ENCODE results near the gene KCNK5. TPM values are rescaled to one million over a fixed set of nuclear protein-coding genes. Genes with fewer than 3 reads are reported as not detected.

KCNK5 gene
- not detected in 2 replicates for total RNA-seq

DNA sequence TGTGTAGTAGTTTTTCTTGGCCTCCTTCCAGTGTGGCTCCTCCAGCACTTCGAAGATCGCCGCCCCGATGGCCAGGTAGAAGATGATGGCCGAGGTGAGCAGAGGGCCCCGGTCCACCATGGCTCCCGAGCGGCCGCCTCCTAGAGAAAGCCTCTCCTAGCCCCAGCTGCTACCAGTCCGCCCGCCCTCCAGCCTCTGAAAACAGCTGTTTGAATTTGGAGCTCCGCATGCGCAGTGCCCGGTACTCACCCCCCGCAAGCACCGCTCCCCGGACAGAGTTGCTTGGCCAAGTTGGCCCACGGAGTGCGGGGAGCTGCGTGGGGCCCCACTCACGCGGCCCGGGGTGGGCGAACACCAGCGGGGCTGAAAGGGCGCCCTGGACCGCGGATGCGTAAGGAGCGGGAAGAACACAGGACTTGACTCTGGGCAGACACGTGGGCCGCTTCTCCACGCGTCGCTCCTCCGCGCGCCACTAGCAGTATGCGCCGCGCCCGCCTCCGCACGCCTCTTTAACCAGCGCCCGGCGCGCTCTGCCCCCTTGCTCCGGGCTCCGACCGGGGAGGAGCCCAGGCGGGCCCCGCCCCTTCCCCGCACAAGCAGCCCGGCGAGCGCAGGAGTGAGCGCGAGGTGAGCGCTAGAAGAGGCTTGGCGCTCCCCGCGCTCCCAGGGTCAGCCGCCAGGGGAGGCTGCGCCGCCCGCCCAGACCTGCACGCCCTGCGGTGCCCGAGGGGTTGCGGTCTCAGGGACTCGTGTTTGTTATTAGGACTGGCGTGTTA, at the start of gene KCNK5:
KCNK5 (minus strand) TSS at position 484 of the 776 bp plus-strand sequence; CDS start at position 120, 364 bp downstream.
- peak; percentile 2 to 37 for DNase-seq (ENCODE audit: low read depth in 2 of 2)

DNA sequence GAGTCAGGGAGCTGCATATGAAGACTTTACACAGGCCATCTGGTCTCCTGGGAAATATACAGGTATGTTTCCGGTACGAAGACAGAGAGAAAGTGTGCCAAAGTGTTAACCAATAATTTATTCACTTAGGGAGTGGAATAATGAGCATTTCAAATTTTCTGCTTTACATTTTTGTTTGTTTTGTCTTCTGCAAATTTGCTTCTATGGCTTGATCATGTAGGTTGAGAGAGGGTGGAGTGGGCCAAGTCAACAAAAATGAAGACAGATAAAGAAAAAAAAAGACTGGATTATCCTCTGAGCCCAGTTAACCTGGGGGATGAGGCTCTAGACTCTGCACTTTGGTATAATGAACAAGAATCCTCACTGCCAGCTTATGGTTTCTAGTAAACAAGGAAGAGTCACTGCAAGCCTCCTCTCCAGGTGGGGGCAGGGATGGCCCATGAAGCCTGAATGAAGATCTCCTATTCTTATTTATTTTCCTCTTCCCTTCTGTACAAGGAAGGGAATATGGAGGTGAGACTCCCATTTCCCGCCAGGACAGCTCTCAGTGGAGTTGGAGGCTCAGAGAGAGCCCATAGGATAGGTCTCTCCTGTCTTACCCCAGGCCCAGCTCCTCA, 47.2 kb upstream of the KCNK5 start:
- DNase-seq (ENCODE audit: low read depth in 2 of 2): no peak

- no peak for DNase-seq (ENCODE audit: low read depth in 2 of 2)
Observed at GRCh38 chr6:39274903-39275302, 45.6 kb upstream of the KCNK5 start.

DNA sequence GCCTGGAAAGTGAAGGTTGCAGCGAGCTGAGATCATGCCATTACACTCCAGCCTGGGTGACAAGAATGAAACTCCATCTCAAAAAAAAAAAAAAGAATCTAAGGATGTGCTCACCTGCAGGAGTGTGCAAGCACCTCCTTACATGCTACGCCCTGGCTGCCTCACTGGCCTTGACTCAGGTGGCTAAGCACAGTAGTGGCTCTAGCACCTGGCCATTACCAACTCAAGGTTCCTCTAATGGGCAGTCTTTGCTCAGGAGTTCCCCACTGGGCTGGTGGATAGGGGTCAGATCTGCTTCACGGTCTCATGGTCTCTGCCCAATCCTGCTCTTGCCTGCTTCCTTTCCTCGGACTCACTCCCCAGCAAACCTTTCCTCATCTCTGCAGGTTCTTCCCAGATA, 45.2 kb upstream of the KCNK5 start:
- no peak for DNase-seq (ENCODE audit: low read depth in 2 of 2)

GRCh38 chr6:39273406-39273821, 44.1 kb upstream of the KCNK5 start:
- DNase-seq (ENCODE audit: low read depth in 2 of 2): no peak

DNA sequence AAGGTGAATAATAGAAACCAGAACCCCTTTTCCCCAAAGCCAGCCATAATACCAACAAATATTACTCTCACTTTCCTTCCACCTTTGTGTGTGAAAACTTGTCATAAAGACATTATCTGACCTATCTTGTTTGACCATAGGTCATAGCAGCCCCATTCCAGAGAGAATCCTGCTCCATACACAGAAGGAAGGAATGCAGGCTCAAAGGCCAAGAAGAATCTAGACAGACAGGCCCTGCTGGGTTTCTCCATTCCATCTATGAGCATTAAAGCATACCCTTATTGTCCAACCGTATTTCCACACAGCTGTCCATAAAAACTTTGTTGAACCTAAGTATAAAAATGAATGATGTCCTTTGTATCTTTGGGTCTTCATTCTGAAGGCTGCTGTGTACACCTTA, 40.7 kb upstream of the KCNK5 start:
- DNase-seq (ENCODE audit: low read depth in 2 of 2): no peak

- no peak for DNase-seq (ENCODE audit: low read depth in 2 of 2)
Observed at GRCh38 chr6:39268721-39269120, 39.4 kb upstream of the KCNK5 start.

DNA sequence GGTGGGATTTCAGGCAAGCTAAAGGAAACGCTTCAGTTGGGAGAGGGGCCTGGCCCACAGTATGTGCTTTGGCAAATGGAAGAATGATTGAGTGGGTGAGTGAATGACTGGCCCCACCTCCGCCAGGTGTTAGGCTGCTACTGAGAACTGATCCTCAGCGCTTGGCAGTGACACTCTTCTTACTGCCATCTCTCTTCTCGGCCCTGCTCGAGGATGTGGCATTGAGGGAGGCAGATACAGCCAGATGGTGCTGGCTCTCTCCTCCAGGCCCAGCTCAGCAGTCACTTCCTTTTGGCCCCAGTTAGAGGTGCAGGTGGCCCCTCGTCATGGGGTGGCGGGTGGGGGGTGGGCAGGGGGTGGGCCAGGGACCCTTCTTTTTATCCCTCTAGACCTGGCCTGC, 38.9 kb upstream of the KCNK5 start:
- DNase-seq (ENCODE audit: low read depth in 2 of 2): no peak

DNA sequence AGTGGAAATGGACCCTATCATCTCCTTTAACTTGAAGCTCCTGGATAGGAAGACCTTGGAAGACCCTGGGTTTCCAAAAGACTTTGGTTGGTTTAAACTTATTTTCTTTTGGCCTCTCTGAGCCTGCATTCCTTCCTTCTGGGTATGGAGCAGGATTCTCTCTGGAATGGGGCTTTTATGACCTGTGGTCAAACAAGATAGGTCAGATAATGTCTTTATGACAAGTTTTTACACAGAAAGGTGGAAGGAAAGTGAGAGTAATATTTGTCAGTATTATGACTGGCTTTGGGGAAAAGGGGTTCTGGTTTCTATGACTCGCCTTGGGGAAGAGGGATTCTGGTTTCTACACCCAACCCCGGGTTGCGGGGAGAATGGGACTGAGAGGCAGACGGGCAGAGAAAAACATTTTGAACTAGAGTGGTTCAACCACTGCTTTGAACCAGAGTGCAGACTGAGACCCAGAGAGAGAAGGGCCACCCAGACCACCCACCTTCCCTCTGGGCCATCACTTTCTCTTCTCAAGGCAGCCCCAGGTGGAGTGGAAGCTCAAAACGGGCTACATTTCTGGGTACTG, 37.6 kb upstream of the KCNK5 start:
- DNase-seq (ENCODE audit: low read depth in 2 of 2): no peak

- DNase-seq (ENCODE audit: low read depth in 2 of 2): no peak
Observed at GRCh38 chr6:39266375-39266774, 37.1 kb upstream of the KCNK5 start.

GRCh38 chr6:39263303-39264037, 34.2 kb upstream of the KCNK5 start:
- no peak for DNase-seq (ENCODE audit: low read depth in 2 of 2)

DNA sequence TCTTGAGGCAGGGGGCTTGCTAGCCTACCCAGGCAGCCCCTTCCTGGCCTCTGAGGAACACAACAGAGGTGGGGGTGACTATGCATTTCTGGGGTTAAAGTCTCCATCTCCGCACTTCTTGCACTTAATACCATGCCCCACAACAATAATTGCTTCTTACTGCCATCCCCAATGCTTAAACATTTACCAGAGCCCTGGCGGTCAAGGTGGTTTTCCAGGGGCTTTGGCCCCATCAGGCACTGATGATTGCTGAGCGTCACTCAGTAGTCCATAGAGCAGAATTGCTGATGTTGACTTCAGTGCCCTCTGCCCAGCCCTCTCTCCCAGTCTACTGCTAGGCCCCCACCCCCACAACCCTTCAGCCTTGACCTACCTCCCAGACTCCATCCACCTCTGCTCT, 32.5 kb upstream of the KCNK5 start:
- no peak for DNase-seq (ENCODE audit: low read depth in 2 of 2)

- DNase-seq (ENCODE audit: low read depth in 2 of 2): no peak
Observed at GRCh38 chr6:39260953-39261352, 31.7 kb upstream of the KCNK5 start.

DNA sequence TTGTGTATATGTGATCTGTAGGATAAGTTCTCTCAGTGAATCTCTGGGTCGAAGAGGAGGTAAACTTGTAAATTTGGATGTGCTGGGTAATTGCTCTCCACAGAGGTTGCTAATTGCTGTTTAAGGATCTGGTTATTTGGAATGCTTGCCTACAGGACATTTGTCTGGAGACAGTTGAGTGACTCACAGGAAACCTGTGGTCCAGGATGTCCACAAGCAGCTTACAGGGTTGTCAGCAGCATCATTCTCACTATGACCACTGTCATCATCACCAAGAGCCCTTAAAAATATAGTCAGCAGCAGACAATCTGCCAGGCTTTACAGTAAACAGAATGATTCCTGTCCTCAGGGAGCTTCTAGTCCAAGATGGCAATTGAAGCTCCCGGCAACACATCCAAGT, 31.2 kb upstream of the KCNK5 start:
- DNase-seq (ENCODE audit: low read depth in 2 of 2): no peak

DNA sequence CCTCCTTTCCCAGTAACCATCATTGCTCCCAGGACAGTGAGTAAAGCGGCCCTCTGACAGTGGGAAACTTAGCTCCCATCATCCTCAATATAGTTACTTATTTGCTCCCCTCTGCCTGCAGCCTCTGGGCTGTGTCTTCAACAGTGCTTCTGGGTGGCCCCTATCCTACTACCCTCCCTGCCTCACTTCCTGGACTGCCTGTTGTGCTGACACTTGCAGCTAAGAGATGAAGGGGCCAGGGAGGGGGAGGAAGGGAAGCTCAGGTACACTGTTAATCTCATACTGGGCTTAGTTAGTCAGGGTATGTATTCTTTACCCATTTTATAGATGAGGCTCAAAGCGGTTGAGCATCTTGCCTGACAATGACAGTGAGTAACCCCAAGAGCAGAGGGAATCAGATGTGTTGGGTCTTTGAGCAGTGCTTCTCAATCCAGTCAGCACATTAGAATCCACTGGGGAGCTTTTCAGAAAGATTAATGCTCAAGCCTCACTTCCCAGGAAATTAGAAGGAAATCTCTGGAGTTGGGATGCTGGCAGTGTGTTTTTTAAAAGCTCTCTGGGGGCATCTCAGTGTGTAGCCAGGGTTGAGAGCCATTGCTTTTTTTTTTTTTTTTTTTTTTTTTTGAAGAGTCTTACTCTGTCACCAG, 27.1 kb upstream of the KCNK5 start:
- DNase-seq (ENCODE audit: low read depth in 2 of 2): no peak

- DNase-seq (ENCODE audit: low read depth in 2 of 2): no peak
Observed at GRCh38 chr6:39254999-39255535, 25.8 kb upstream of the KCNK5 start.

- DNase-seq (ENCODE audit: low read depth in 2 of 2): no peak
Observed at GRCh38 chr6:39251406-39251805, 22.1 kb upstream of the KCNK5 start.

DNA sequence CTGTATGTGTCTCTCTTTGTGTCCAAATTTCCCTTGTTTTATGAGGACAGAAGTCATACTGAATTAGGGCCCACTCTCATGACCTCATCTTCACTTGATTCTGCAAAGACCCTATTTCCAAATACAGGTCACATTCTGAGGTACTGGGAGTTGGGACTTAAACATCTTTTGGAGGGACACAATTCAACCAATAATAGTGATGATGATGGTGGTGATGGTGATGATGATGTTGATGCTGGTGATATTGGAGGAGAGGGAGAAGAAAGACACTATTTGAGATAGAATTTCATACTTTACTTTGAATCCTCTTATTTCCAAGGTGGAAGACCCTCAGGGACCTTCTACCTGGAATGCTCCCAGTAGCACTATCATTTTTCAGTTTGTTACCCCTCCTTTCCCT, 21.2 kb upstream of the KCNK5 start:
- no peak for DNase-seq (ENCODE audit: low read depth in 2 of 2)

DNA sequence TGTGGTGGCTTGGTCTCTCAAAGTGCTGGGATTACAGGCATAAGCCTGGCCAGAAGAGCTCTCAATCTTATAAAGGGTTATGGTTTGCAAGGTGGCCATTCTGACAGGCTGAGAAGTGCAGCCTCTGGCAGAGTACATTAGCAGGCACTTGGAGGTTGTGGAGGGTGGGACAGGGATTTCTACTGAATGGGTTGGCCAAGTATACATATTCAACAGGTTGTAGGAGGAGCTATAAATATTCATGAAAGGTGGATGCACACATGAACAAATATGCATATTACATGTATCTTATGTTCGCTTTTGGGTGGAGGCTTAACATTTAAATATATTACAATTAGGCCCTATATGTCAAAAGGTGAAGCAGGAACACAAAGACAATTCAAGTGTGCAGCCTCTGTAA, 20.0 kb upstream of the KCNK5 start:
- no peak for DNase-seq (ENCODE audit: low read depth in 2 of 2)

DNA sequence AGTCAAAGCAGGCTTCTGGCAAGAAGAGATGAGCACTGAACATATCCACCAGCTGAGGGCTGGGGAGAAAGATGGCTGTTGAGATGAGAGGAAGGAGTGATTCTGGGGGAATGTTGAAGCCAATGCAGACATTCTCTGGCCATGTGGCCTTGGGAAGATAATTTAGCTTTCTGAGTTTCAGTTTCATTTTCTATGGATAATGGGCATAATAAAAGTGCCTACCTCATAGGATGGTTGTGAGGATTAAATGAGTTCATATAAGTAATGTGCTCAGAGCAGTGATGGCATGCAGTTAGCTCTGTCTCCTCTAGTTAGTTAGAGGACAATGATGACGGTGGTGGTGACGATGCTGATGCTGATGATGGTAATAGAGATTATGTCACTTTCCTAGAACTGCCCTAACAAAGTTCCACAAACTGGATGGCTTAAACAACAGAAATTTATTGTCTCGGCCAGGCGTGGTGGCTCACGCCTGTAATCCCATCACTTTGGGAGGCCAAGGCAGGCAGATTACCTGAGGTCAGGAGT, 18.5 kb upstream of the KCNK5 start:
- no peak for DNase-seq (ENCODE audit: low read depth in 2 of 2)

- DNase-seq (ENCODE audit: low read depth in 2 of 2): no peak
Observed at GRCh38 chr6:39243809-39244208, 14.5 kb upstream of the KCNK5 start.
